Hippocampal formation (tissue), 2 donors: ENCODE results near the gene BEND5.

Source experiments
- DNase-seq, 2 donors: peaks; one replicate each; lab custom pipeline; 2025; lab: John Stamatoyannopoulos, UW

Gene BEND5

GRCh38 chr1:48765335-48765734, 11.4 kb downstream of the BEND5 start:
- DNase-seq = no peak

- DNase-seq = no peak
Measured at GRCh38 chr1:48761986-48762385, 14.7 kb downstream of the BEND5 start.

- no peak for DNase-seq
Measured at GRCh38 chr1:48761411-48761810, 15.3 kb downstream of the BEND5 start.

GRCh38 chr1:48760857-48761256, 15.8 kb downstream of the BEND5 start:
- DNase-seq = no peak

GRCh38 chr1:48758976-48759375, 17.7 kb downstream of the BEND5 start:
- no peak for DNase-seq

GRCh38 chr1:48757363-48757762, 19.3 kb downstream of the BEND5 start:
- no peak for DNase-seq

GRCh38 chr1:48756683-48757316, 19.9 kb downstream of the BEND5 start:
- DNase-seq = no peak

GRCh38 chr1:48753293-48753692, 23.4 kb downstream of the BEND5 start:
- no peak for DNase-seq

- no peak for DNase-seq
Measured at GRCh38 chr1:48750109-48750508, 26.6 kb downstream of the BEND5 start.

GRCh38 chr1:48749068-48749467, 27.6 kb downstream of the BEND5 start:
- no peak for DNase-seq

- DNase-seq = peak in 1 of 2 donors; percentile 27
Measured at GRCh38 chr1:48746906-48747305, 29.8 kb downstream of the BEND5 start.

GRCh38 chr1:48744032-48744431, 32.7 kb downstream of the BEND5 start:
- DNase-seq = no peak

- no peak for DNase-seq
Measured at GRCh38 chr1:48743480-48743879, 33.2 kb downstream of the BEND5 start.

GRCh38 chr1:48741380-48741779, 35.3 kb downstream of the BEND5 start:
- no peak for DNase-seq

GRCh38 chr1:48740621-48741020, 36.1 kb downstream of the BEND5 start:
- DNase-seq = no peak

- DNase-seq = no peak
Measured at GRCh38 chr1:48739091-48739490, 37.6 kb downstream of the BEND5 start.

- no peak for DNase-seq
Measured at GRCh38 chr1:48738356-48738755, 38.3 kb downstream of the BEND5 start.

- no peak for DNase-seq
Measured at GRCh38 chr1:48735796-48736195, 40.9 kb downstream of the BEND5 start.

- DNase-seq = no peak
Measured at GRCh38 chr1:48730164-48730910, 46.4 kb downstream of the BEND5 start.

- DNase-seq = no peak
Measured at GRCh38 chr1:48728584-48728983, 48.1 kb downstream of the BEND5 start.

- DNase-seq = no peak
Measured at GRCh38 chr1:48726557-48727215, 50.0 kb downstream of the BEND5 start.

GRCh38 chr1:48726139-48726538, 50.6 kb downstream of the BEND5 start:
- no peak for DNase-seq
